ENCODE measurements around the gene GDF15. TPM values are rescaled to one million over a fixed set of nuclear protein-coding genes. Genes with fewer than 3 reads are reported as not detected.

GDF15 gene
- total and polyA plus RNA-seq, 4 experiments from 2014 or later: 1.2 TPM; not detected in 2

GRCh38 chr19:18434411-18435175 is 48.6 kb downstream of the GDF15 start:
- Histone ChIP-seq H3K27ac (ENCODE audit: low read depth, low read length) (no peak overlapping the region), H3K9me3 (ENCODE audit: control insufficient read depth in 1 of 2, low read length in 2 of 2) (no peaks in the 10 kb centered on the region), H3K27me3 (ENCODE audit: insufficient read depth, low read length) (no peaks in the 10 kb centered on the region), H3K4me3 (ENCODE audit: low read length in 2 of 2) (no peak overlapping the region), H3K4me1 (ENCODE audit: insufficient read depth, low read length) (peaks cover 28% of the 10 kb centered on the region), H3K36me3 (ENCODE audit: insufficient read depth, low read length) (no peaks in the 10 kb centered on the region)
- no peaks in the 10 kb centered on the region for H3K9me3 Mint-ChIP-seq
- H3K27me3 Mint-ChIP-seq: no peaks in the 10 kb centered on the region
- intact Hi-C loops (cut with micrococcal nuclease): no loop called here
- H3K4me3 Mint-ChIP-seq: peak overlapping the region in 7 of 8 donors; percentile 21 to 76 (median 53)
- peak overlapping the region in 6 of 7 donors; percentile 15 to 83 (median 48) for H3K27ac Mint-ChIP-seq
- H3K36me3 Mint-ChIP-seq: peaks cover 0 to under 1% of the 10 kb centered on the region in 2 donors
- POLR2A ChIA-PET (ENCODE audit: partially characterized antibody): interaction anchor here (0.6 to 14.5 kb wide), 3 partner anchors 9 to 272 kb away, joined by 3 to 238 read pairs (median 4); partner anchors contain the start of gene SSBP4
- no peak for DNase-seq
- peaks cover 5 to 39% (median 20%) of the 10 kb centered on the region in 4 donors for H3K4me1 Mint-ChIP-seq
- CTCF ChIA-PET (ENCODE audit: partially characterized antibody): interaction anchor here (0.6 to 1.6 kb wide), 3 partner anchors 17 to 117 kb away, joined by 3 read pairs; no protein-coding TSS in a partner anchor

GRCh38 chr19:18435178-18435841 is 49.4 kb downstream of the GDF15 start:
- ChIA-PET POLR2A (ENCODE audit: partially characterized antibody) (interaction anchor here (0.6 to 14.5 kb wide), 4 partner anchors 10 to 396 kb away, joined by 3 to 238 read pairs (median 4); partner anchors contain the start of genes SSBP4 and UPF1), CTCF (ENCODE audit: partially characterized antibody) (interaction anchor here (1.0 to 1.6 kb wide), 2 partner anchors 16 to 17 kb away, joined by 3 to 4 read pairs; partner anchors contain the start of gene SSBP4)
- H3K27me3 Mint-ChIP-seq: no peaks in the 10 kb centered on the region
- Histone ChIP-seq H3K27ac (ENCODE audit: low read depth, low read length) (no peak overlapping the region), H3K27me3 (ENCODE audit: insufficient read depth, low read length) (no peaks in the 10 kb centered on the region), H3K4me1 (ENCODE audit: insufficient read depth, low read length) (peaks cover 21% of the 10 kb centered on the region), H3K36me3 (ENCODE audit: insufficient read depth, low read length) (no peaks in the 10 kb centered on the region), H3K4me3 (ENCODE audit: low read length in 2 of 2) (no peak overlapping the region), H3K9me3 (ENCODE audit: control insufficient read depth in 1 of 2, low read length in 2 of 2) (no peaks in the 10 kb centered on the region)
- intact Hi-C loops (cut with micrococcal nuclease): no loop called here
- H3K36me3 Mint-ChIP-seq: peaks cover 0 to 2% of the 10 kb centered on the region in 2 donors
- H3K4me1 Mint-ChIP-seq: peaks cover 7 to 38% (median 17%) of the 10 kb centered on the region in 4 donors
- no peak for DNase-seq
- peak overlapping the region in 3 of 8 donors; percentile 48 to 65 (median 59) for H3K4me3 Mint-ChIP-seq
- H3K9me3 Mint-ChIP-seq: no peaks in the 10 kb centered on the region
- peak overlapping the region in 1 of 7 donors; percentile 83 for H3K27ac Mint-ChIP-seq

- H3K27me3 Mint-ChIP-seq: no peaks in the 10 kb centered on the region
- Histone ChIP-seq H3K36me3 (ENCODE audit: insufficient read depth, low read length) (no peaks in the 10 kb centered on the region), H3K9me3 (ENCODE audit: control insufficient read depth in 1 of 2, low read length in 2 of 2) (no peaks in the 10 kb centered on the region), H3K27me3 (ENCODE audit: insufficient read depth, low read length) (no peaks in the 10 kb centered on the region), H3K27ac (ENCODE audit: low read depth, low read length) (peak overlapping the region; percentile 26), H3K4me3 (ENCODE audit: low read length in 2 of 2) (no peak overlapping the region), H3K4me1 (ENCODE audit: insufficient read depth, low read length) (peaks cover 16% of the 10 kb centered on the region)
- ChIA-PET CTCF (ENCODE audit: partially characterized antibody) (interaction anchor here (1.0 to 1.6 kb wide), 2 partner anchors 17 to 18 kb away, joined by 3 to 4 read pairs; partner anchors contain the start of gene SSBP4), POLR2A (ENCODE audit: partially characterized antibody) (interaction anchor here (1.1 to 14.5 kb wide), 2 partner anchors 18 to 396 kb away, joined by 3 to 238 read pairs; partner anchors contain the start of genes SSBP4 and UPF1)
- H3K9me3 Mint-ChIP-seq: no peaks in the 10 kb centered on the region
- peaks cover 8 to 42% (median 19%) of the 10 kb centered on the region in 4 donors for H3K4me1 Mint-ChIP-seq
- intact Hi-C loops (cut with micrococcal nuclease): no loop called here
- peak overlapping the region in 5 of 7 donors; percentile 35 to 77 (median 70) for H3K27ac Mint-ChIP-seq
- no peak for DNase-seq
- H3K4me3 Mint-ChIP-seq: peak overlapping the region; percentile 53 to 72 (median 65)
- H3K36me3 Mint-ChIP-seq: peaks cover 0 to 5% of the 10 kb centered on the region in 2 donors
Measured at GRCh38 chr19:18435842-18436670, 50.1 kb downstream of the GDF15 start.

- Mint-ChIP-seq H3K27me3 (no peaks in the 10 kb centered on the region), H3K27ac (peak overlapping the region; percentile 70 to 91 (median 78)), H3K4me3 (peak overlapping the region; percentile 74 to 87 (median 83)), H3K9me3 (peaks cover 0 to 3% (median 0%) of the 10 kb centered on the region in 8 donors), H3K4me1 (peaks cover 12 to 51% (median 25%) of the 10 kb centered on the region in 4 donors), H3K36me3 (peaks cover 0 to 5% of the 10 kb centered on the region in 2 donors)
- Histone ChIP-seq H3K9me3 (ENCODE audit: control insufficient read depth in 1 of 2, low read length in 2 of 2) (no peaks in the 10 kb centered on the region), H3K36me3 (ENCODE audit: insufficient read depth, low read length) (no peaks in the 10 kb centered on the region), H3K27me3 (ENCODE audit: insufficient read depth, low read length) (no peaks in the 10 kb centered on the region), H3K4me3 (ENCODE audit: low read length in 2 of 2) (peak overlapping the region in 1 of 2 donors; percentile 55), H3K27ac (ENCODE audit: low read depth, low read length) (peak overlapping the region; percentile 26), H3K4me1 (ENCODE audit: insufficient read depth, low read length) (peaks cover 20% of the 10 kb centered on the region)
- ChIA-PET POLR2A (ENCODE audit: partially characterized antibody) (interaction anchor here (0.7 to 14.5 kb wide), 6 partner anchors 8 to 155 kb away, joined by 3 to 238 read pairs (median 5); partner anchors contain the start of genes ELL, JUND and SSBP4), CTCF (ENCODE audit: partially characterized antibody) (interaction anchor here (0.9 to 1.0 kb wide), 2 partner anchors 13 to 18 kb away, joined by 3 to 4 read pairs; partner anchors contain the start of gene SSBP4)
- peak; percentile 74 to 85 (median 77) for DNase-seq
- intact Hi-C loops (cut with micrococcal nuclease): loop anchor here (1.0 kb wide), 1 partner anchor 8 kb away; no protein-coding TSS in a partner anchor
Measured at GRCh38 chr19:18436671-18437490, 50.9 kb downstream of the GDF15 start.

GRCh38 chr19:18437491-18438330 is 51.8 kb downstream of the GDF15 start, which contains the start of gene ISYNA1:
TSS of gene ISYNA1 (minus strand) at chr19:18438133. CDS start at chr19:18437979, 154 bp downstream.
- Histone ChIP-seq H3K4me3 (ENCODE audit: low read length in 2 of 2) (peak within 1 kb of the TSS in 1 of 2 donors; percentile 55), H3K36me3 (ENCODE audit: insufficient read depth, low read length) (no peaks in the 10 kb centered on the region), H3K27ac (ENCODE audit: low read depth, low read length) (peak within 1 kb of the TSS; percentile 45), H3K4me1 (ENCODE audit: insufficient read depth, low read length) (peaks cover 26% of the 10 kb centered on the region), H3K27me3 (ENCODE audit: insufficient read depth, low read length) (no peaks in the 10 kb centered on the region), H3K9me3 (ENCODE audit: control insufficient read depth in 1 of 2, low read length in 2 of 2) (no peaks in the 10 kb centered on the region)
- peak in 2 of 5 donors; percentile 40 to 72 for DNase-seq
- ChIA-PET POLR2A (ENCODE audit: partially characterized antibody) (interaction anchor here (1.0 to 14.5 kb wide), 6 partner anchors 9 to 156 kb away, joined by 3 to 238 read pairs (median 6); partner anchors contain the start of genes ELL, JUND and SSBP4), CTCF (ENCODE audit: partially characterized antibody) (interaction anchor here (0.9 kb wide), 1 partner anchor 13 kb away, joined by 3 read pairs; no protein-coding TSS in a partner anchor)
- H3K4me1 Mint-ChIP-seq: peaks cover 16 to 59% (median 30%) of the 10 kb centered on the region in 4 donors
- H3K9me3 Mint-ChIP-seq: peaks cover 0 to 4% (median 2%) of the 10 kb centered on the region in 8 donors
- H3K36me3 Mint-ChIP-seq: peaks cover 4 to 8% of the 10 kb centered on the region in 2 donors
- peak within 1 kb of the TSS; percentile 50 to 92 (median 78) for H3K27ac Mint-ChIP-seq
- peak within 1 kb of the TSS; percentile 74 to 87 (median 83) for H3K4me3 Mint-ChIP-seq
- intact Hi-C loops (cut with micrococcal nuclease): loop anchor here (1.0 kb wide), 1 partner anchor 8 kb away; no protein-coding TSS in a partner anchor
- H3K27me3 Mint-ChIP-seq: no peaks in the 10 kb centered on the region
